ENCODE measurements around the gene EFCAB11. TPM values are rescaled to one million over a fixed set of nuclear protein-coding genes. Genes with fewer than 3 reads are reported as not detected.

The EFCAB11 gene
- total and polyA plus RNA-seq, 2 of the 8 experiments (the other 6 are each of a cell fraction or from before 2014, with no cell fraction given) = 6.8 to 12.8 TPM

GRCh38 chr14:89811954-89812575, 142.5 kb downstream of the EFCAB11 start:
- WGBS, 2 experiments (ENCODE audit: extremely low coverage in 1 of 2, insufficient coverage in 1 of 2, insufficient read length in 1 of 2, insufficient replicate concordance in 2 of 2, low coverage in 1 of 2, low lambda C conversion rate in 2 of 2, missing lambda C conversion rate in 1 of 2) = 93% methylated on average over 5 of the region's 5 CpGs; no CpG with 5 or more reads in 1 of the 2 experiments
- Histone ChIP-seq H3K14ac (ENCODE audit: insufficient read length) (no peak overlapping the region), H2BK5ac (ENCODE audit: low read depth, low read length) (no peak overlapping the region), H3K56ac (replicated peaks; ENCODE audit: insufficient read length, low read depth, low read length) (no peak overlapping the region), H3K4me3 (ENCODE audit: extremely low read depth in 1 of 4, insufficient read depth in 2 of 4, low read depth in 3 of 4, low read length in 4 of 4) (no peak overlapping the region), H3K23ac (ENCODE audit: insufficient read length) (no peak overlapping the region), H2AK5ac (ENCODE audit: low read depth, low read length) (no peak overlapping the region), H3K9ac (replicated peaks in 1 of 4; ENCODE audit: extremely low read depth in 1 of 4, low read depth in 3 of 4, low read length in 3 of 4) (no peak overlapping the region), H3K27ac (ENCODE audit: low read depth, low read length) (no peak overlapping the region), H4K8ac (ENCODE audit: extremely low read depth, insufficient read depth, low read length) (no peak overlapping the region), H3K4me2 (ENCODE audit: insufficient read depth in 1 of 2, low read depth in 2 of 2, low read length in 2 of 2) (no peak overlapping the region), H3K79me1 (ENCODE audit: low read depth, low read length) (no peaks in the 10 kb centered on the region), H2BK120ac (replicated peaks; ENCODE audit: low read depth, low read length) (no peak overlapping the region), H3K36me3 (ENCODE audit: control insufficient read depth in 2 of 4, insufficient read depth in 4 of 4, low read length in 3 of 4) (no peaks in the 10 kb centered on the region), H2BK15ac (ENCODE audit: low read length) (no peak overlapping the region), H3K79me2 (ENCODE audit: control insufficient read depth in 1 of 2, insufficient read depth in 2 of 2, low read length in 2 of 2) (no peaks in the 10 kb centered on the region), H4K20me1 (replicated peaks in 1 of 2; ENCODE audit: control insufficient read depth in 1 of 2, insufficient read depth in 2 of 2, low read length in 2 of 2) (no peaks in the 10 kb centered on the region), H2AFZ (ENCODE audit: low read length) (no peak overlapping the region), H3K27me3 (replicated peaks in 1 of 4; ENCODE audit: control insufficient read depth in 3 of 4, extremely low read depth in 1 of 4, insufficient read depth in 3 of 4, low read length in 3 of 4) (no peaks in the 10 kb centered on the region), H4K5ac (ENCODE audit: insufficient read length, low read depth, low read length) (no peak overlapping the region), H2BK20ac (ENCODE audit: low read length) (no peak overlapping the region), H3K9me3 (ENCODE audit: insufficient read depth in 2 of 2, low read depth in 1 of 2, low read length in 1 of 2) (no peaks in the 10 kb centered on the region), H3K4me1 (replicated peaks in 1 of 4; ENCODE audit: control insufficient read depth in 3 of 4, insufficient read depth in 4 of 4, low read length in 3 of 4) (no peaks in the 10 kb centered on the region), H2BK12ac (ENCODE audit: low read depth, low read length) (no peak overlapping the region), H3K4ac (replicated peaks; ENCODE audit: insufficient read length, low read depth, low read length) (no peak overlapping the region), H3K23me2 (ENCODE audit: low read depth, low read length) (0 out of 2 replicates have a peak, but pooled peaks cover 2% of the 10 kb centered on the region), H3K18ac (ENCODE audit: extremely low read depth, low read length) (no peak overlapping the region), H4K91ac (replicated peaks; ENCODE audit: insufficient read length, low read length) (no peak overlapping the region)
- no peak for FAIRE-seq
- DNase-seq (ENCODE audit: low read depth in 1 of 2, low spot score in 2 of 2) = no peak
- ChIA-PET POLR2A (ENCODE audit: partially characterized antibody) (no interaction called here), CTCF (ENCODE audit: partially characterized antibody) (interaction anchor here (0.7 to 0.8 kb wide), 2 partner anchors 25 to 513 kb away, joined by 3 read pairs; no protein-coding TSS in a partner anchor)
- TF ChIP-seq SIN3A (conservative IDR thresholded peaks at IDR 0.05 in 1 of 2, IDR thresholded peaks at IDR 0.05 in 1 of 2; ENCODE audit: low read depth in 1 of 2, low read length in 2 of 2) = no peak
- TF ChIP-seq KDM5A (IDR thresholded peaks at IDR 0.05; ENCODE audit: low read length) = no peak
- no peak for TF ChIP-seq EP300 (IDR thresholded peaks at IDR 0.05; ENCODE audit: borderline replicate concordance in 1 of 2, low read depth in 2 of 2, low read length in 2 of 2)
- TF ChIP-seq GTF2F1 (IDR thresholded peaks at IDR 0.05; ENCODE audit: borderline replicate concordance, low read depth, low read length) = no peak
- TF ChIP-seq NRF1 (IDR thresholded peaks at IDR 0.05; ENCODE audit: low read depth, low read length) = no peak
- TF ChIP-seq RXRA (IDR thresholded peaks at IDR 0.05; ENCODE audit: insufficient read depth, low read depth, low read length) = no peak
- TF ChIP-seq SRF (IDR thresholded peaks at IDR 0.05; ENCODE audit: low read depth, low read length) = no peak
- no peak for TF ChIP-seq HDAC2 (IDR thresholded peaks at IDR 0.05; ENCODE audit: borderline replicate concordance in 1 of 2, low read depth in 2 of 2, low read length in 2 of 2)
- no peak for TF ChIP-seq RFX5 (IDR thresholded peaks at IDR 0.05; ENCODE audit: borderline replicate concordance, low read depth, low read length)
- no peak for TF ChIP-seq POU5F1 (IDR thresholded peaks at IDR 0.05; ENCODE audit: low read depth, low read length)
- no peak for TF ChIP-seq SAP30 (IDR thresholded peaks at IDR 0.05; ENCODE audit: insufficient read depth, insufficient replicate concordance, low read length)
- TF ChIP-seq PHF8 (conservative IDR thresholded peaks at IDR 0.05; ENCODE audit: low read depth, low read length) = no peak
